ENCODE measurements around the gene ZNF135.
A peak's percentile ranks its signal among the peaks of the same experiment; 100 is the strongest.

Gene ZNF135

DNA sequence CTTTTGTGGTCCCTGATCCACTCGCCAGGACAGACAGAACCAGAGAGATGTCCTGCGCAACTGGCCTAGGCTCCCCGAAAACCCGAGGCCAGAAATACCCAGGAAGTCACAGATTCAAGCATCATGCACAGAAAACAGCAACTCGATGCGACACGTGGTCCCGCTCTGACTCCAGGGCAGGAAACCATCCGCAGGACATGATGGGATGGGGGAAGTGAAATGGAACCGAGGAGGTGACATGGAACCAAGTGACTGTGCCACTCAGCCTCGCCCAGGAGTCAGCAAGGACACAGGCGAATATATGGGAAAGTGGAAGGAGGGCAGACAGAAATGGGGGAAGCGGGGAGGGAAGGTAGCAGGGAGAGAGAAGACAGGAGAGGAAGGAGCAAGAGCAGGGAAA, 37.8 kb downstream of the ZNF135 start:
- no peak for DNase-seq

GRCh38 chr19:58097349-58097748, 38.3 kb downstream of the ZNF135 start:
- DNase-seq, result no peak

DNA sequence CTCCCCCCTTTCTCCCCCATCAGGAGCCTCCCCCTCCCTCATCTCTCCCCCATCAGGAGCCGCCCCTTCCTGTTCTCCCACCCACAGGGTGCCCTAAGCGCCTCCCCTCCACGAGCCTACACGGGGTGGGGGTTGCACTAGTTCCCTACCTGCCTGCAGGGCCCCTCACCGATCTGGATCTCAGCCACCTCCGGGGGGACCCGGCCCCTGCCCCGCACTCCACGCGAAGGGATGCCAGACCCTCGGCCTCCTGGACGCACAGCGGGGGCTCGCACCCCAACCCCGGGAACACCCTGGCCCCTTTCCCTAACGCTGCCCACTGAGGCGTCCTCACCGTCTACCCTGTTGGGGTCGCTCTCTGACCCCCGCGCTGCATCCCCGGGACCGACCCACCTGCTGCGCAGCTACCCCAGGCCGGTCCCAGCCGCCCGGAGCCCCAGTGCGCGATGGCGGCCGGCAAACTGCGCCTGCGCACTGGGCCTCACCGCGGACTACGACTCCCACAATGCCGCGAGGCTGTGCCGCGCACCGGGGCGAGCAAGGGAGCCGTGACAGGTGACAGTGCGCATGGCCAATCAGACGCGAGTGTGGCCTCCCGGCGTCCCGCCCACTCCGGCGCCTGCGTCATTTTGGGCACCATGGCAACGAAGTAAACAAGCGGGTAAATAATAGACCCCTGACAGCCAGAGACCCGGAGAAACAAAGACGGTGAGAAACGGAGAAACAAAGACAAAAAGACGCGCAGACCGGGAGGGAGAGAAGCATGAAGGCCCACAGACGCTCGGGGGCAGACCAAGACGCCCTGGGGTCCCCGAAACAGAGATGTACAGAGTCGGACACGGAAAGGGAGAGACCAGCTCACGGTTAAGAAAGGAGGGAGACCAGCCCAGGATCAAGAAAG, 38.9 kb downstream of the ZNF135 start, which contains the start of gene ZSCAN18:
TSS of gene ZSCAN18 (minus strand) at position 451 of the 901 bp plus-strand sequence. CDS start 7,964 bp downstream, outside the sequence.
- DNase-seq, result peak; percentile 95

- DNase-seq, result no peak
Measured at GRCh38 chr19:58098682-58098998, 39.6 kb downstream of the ZNF135 start.

GRCh38 chr19:58107778-58108545, 48.9 kb downstream of the ZNF135 start:
- no peak for DNase-seq

- no peak for DNase-seq
Measured at GRCh38 chr19:58108546-58108817, 49.4 kb downstream of the ZNF135 start.

DNA sequence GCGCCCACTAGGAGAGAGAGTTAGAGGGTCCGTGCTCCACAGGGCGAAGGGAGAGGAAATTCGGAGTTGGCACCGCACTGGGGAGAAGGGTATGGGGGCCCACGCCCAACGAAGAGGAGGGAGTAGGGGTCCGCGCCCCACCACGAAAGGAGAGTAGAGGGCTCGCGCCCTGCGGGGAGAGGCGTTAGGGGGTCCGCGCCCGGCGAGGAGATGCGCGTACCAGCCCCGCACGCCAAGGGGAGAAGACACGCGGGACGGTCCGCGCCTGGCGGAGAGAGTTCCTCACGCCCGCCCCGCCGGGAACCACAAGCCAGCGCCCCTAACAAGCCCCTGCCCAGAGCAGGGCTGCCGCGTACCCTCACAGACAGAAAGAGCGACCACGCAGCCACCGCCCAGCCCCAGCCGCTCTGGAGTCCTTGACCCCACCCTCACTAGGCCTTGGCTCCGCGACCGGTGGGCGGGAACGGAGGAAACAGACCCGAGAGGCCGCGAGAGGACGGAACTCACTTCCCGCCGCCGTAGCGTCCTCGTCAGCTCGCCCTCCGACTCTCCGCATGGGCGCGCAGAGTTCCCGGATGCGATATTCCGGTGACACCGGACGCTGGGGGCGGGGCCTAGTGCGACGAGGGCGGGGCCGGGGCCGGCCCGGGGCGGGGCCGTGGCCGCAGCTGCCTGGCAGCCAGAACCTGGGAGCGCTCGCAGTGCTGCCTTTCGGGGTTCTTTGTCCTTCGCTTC, 58.9 kb downstream of the ZNF135 start:
- DNase-seq, result no peak

- DNase-seq, result no peak
Measured at GRCh38 chr19:58118979-58119733, 60.1 kb downstream of the ZNF135 start.

All from activated T-cell treated with anti-CD3 and anti-CD28 coated beads, Interleukin-2, amount 50 U/mL, for 48 hours (primary cell).